ENCODE measurements around the gene MYL12B. TPM values are rescaled to one million over a fixed set of nuclear protein-coding genes. Genes with fewer than 3 reads are reported as not detected.

The MYL12B gene
- total RNA-seq, 2 experiments from 2014 or later, result 288 to 293 TPM

- CTCF ChIA-PET, result interaction anchor here (0.8 to 3.5 kb wide), 3 partner anchors 20 to 92 kb away, joined by 3 to 15 read pairs (median 3); no protein-coding TSS in a partner anchor
- Mint-ChIP-seq H3K36me3 (ENCODE audit: low read depth) (no peaks in the 10 kb centered on the region), H3K27ac (no peak overlapping the region), H3K27me3 (ENCODE audit: low read depth) (no peaks in the 10 kb centered on the region), H3K4me3 (no peak overlapping the region), H3K9me3 (no peaks in the 10 kb centered on the region), H3K4me1 (ENCODE audit: low read depth) (peaks cover 9% of the 10 kb centered on the region)
- DNase-seq, result no peak
- intact Hi-C loops (cut with micrococcal nuclease), result no loop called here
Measured at GRCh38 chr18:3221496-3221895, 40.4 kb upstream of the MYL12B start.

GRCh38 chr18:3223356-3223755 lies 38.6 kb upstream of the MYL12B start:
- CTCF ChIA-PET, result interaction anchor here (3.5 kb wide), 1 partner anchor 23 kb away, joined by 15 read pairs; no protein-coding TSS in a partner anchor
- no peak overlapping the region for H3K4me3 Mint-ChIP-seq
- DNase-seq, result no peak
- H3K27ac Mint-ChIP-seq, result no peak overlapping the region
- H3K9me3 Mint-ChIP-seq, result no peaks in the 10 kb centered on the region
- no peaks in the 10 kb centered on the region for H3K27me3 Mint-ChIP-seq (ENCODE audit: low read depth)
- intact Hi-C loops (cut with micrococcal nuclease), result no loop called here
- no peaks in the 10 kb centered on the region for H3K36me3 Mint-ChIP-seq (ENCODE audit: low read depth)
- H3K4me1 Mint-ChIP-seq (ENCODE audit: low read depth), result peaks cover 9% of the 10 kb centered on the region

GRCh38 chr18:3224223-3224622 lies 37.7 kb upstream of the MYL12B start:
- Mint-ChIP-seq H3K36me3 (ENCODE audit: low read depth) (no peaks in the 10 kb centered on the region), H3K4me1 (ENCODE audit: low read depth) (peaks cover 9% of the 10 kb centered on the region), H3K4me3 (no peak overlapping the region), H3K27me3 (ENCODE audit: low read depth) (no peaks in the 10 kb centered on the region), H3K9me3 (no peaks in the 10 kb centered on the region), H3K27ac (no peak overlapping the region)
- no peak for DNase-seq
- intact Hi-C loops (cut with micrococcal nuclease), result no loop called here
- CTCF ChIA-PET, result interaction anchor here (3.5 kb wide), 1 partner anchor 22 kb away, joined by 15 read pairs; no protein-coding TSS in a partner anchor

- CTCF ChIA-PET, result interaction anchor here (0.6 to 2.0 kb wide), 2 partner anchors 9 to 20 kb away, joined by 4 to 6 read pairs; no protein-coding TSS in a partner anchor
- intact Hi-C loops (cut with micrococcal nuclease), result no loop called here
- peaks cover 9% of the 10 kb centered on the region for H3K4me1 Mint-ChIP-seq (ENCODE audit: low read depth)
- H3K9me3 Mint-ChIP-seq, result no peaks in the 10 kb centered on the region
- no peaks in the 10 kb centered on the region for H3K36me3 Mint-ChIP-seq (ENCODE audit: low read depth)
- no peak overlapping the region for H3K27ac Mint-ChIP-seq
- H3K27me3 Mint-ChIP-seq (ENCODE audit: low read depth), result no peaks in the 10 kb centered on the region
- H3K4me3 Mint-ChIP-seq, result no peak overlapping the region
- no peak for DNase-seq
Measured at GRCh38 chr18:3225588-3225987, 36.3 kb upstream of the MYL12B start.

GRCh38 chr18:3226048-3226447 lies 35.9 kb upstream of the MYL12B start:
- Mint-ChIP-seq H3K27ac (no peak overlapping the region), H3K27me3 (ENCODE audit: low read depth) (no peaks in the 10 kb centered on the region), H3K4me3 (no peak overlapping the region), H3K36me3 (ENCODE audit: low read depth) (no peaks in the 10 kb centered on the region), H3K4me1 (ENCODE audit: low read depth) (peaks cover 9% of the 10 kb centered on the region), H3K9me3 (no peaks in the 10 kb centered on the region)
- intact Hi-C loops (cut with micrococcal nuclease), result no loop called here
- CTCF ChIA-PET, result interaction anchor here (2.0 kb wide), 1 partner anchor 20 kb away, joined by 6 read pairs; no protein-coding TSS in a partner anchor
- DNase-seq, result no peak

- Mint-ChIP-seq H3K36me3 (ENCODE audit: low read depth) (no peaks in the 10 kb centered on the region), H3K9me3 (no peaks in the 10 kb centered on the region), H3K27me3 (ENCODE audit: low read depth) (no peaks in the 10 kb centered on the region), H3K4me1 (ENCODE audit: low read depth) (peaks cover 5% of the 10 kb centered on the region), H3K4me3 (no peak overlapping the region), H3K27ac (no peak overlapping the region)
- CTCF ChIA-PET, result interaction anchor here (1.6 kb wide), 1 partner anchor 79 kb away, joined by 4 read pairs; no protein-coding TSS in a partner anchor
- DNase-seq, result no peak
- intact Hi-C loops (cut with micrococcal nuclease), result no loop called here
Measured at GRCh38 chr18:3230401-3231334, 31.3 kb upstream of the MYL12B start.

- intact Hi-C loops (cut with micrococcal nuclease), result no loop called here
- Mint-ChIP-seq H3K4me3 (no peak overlapping the region), H3K36me3 (ENCODE audit: low read depth) (no peaks in the 10 kb centered on the region), H3K9me3 (no peaks in the 10 kb centered on the region), H3K4me1 (ENCODE audit: low read depth) (peaks cover 2% of the 10 kb centered on the region), H3K27me3 (ENCODE audit: low read depth) (no peaks in the 10 kb centered on the region), H3K27ac (no peak overlapping the region)
- no peak for DNase-seq
- CTCF ChIA-PET, result no interaction called here
Measured at GRCh38 chr18:3233004-3233403, 28.9 kb upstream of the MYL12B start.

- DNase-seq, result no peak
- intact Hi-C loops (cut with micrococcal nuclease), result loop anchor here (2.0 kb wide), 1 partner anchor 15 kb away; the partner anchor contains the start of gene MYOM1
- Mint-ChIP-seq H3K27me3 (ENCODE audit: low read depth) (no peaks in the 10 kb centered on the region), H3K27ac (no peak overlapping the region), H3K4me3 (no peak overlapping the region), H3K9me3 (no peaks in the 10 kb centered on the region), H3K36me3 (ENCODE audit: low read depth) (no peaks in the 10 kb centered on the region), H3K4me1 (ENCODE audit: low read depth) (peaks cover 2% of the 10 kb centered on the region)
- CTCF ChIA-PET, result interaction anchor here (1.1 to 3.4 kb wide), 3 partner anchors 12 to 104 kb away, joined by 3 to 15 read pairs (median 4); partner anchors contain the start of gene MYL12A
Measured at GRCh38 chr18:3233433-3234168, 28.3 kb upstream of the MYL12B start.

GRCh38 chr18:3234457-3234856 lies 27.5 kb upstream of the MYL12B start:
- CTCF ChIA-PET, result interaction anchor here (0.6 to 3.4 kb wide), 7 partner anchors 9 to 286 kb away, joined by 3 to 15 read pairs (median 4); partner anchors contain the start of gene MYL12A
- Mint-ChIP-seq H3K27ac (no peak overlapping the region), H3K4me3 (no peak overlapping the region), H3K4me1 (ENCODE audit: low read depth) (peaks cover 2% of the 10 kb centered on the region), H3K27me3 (ENCODE audit: low read depth) (no peaks in the 10 kb centered on the region), H3K36me3 (ENCODE audit: low read depth) (no peaks in the 10 kb centered on the region), H3K9me3 (no peaks in the 10 kb centered on the region)
- no peak for DNase-seq
- intact Hi-C loops (cut with micrococcal nuclease), result loop anchor here (2.0 kb wide), 1 partner anchor 16 kb away; the partner anchor contains the start of gene MYOM1

GRCh38 chr18:3235846-3236245 lies 26.1 kb upstream of the MYL12B start:
- H3K4me3 Mint-ChIP-seq, result no peak overlapping the region
- no peak overlapping the region for H3K27ac Mint-ChIP-seq
- H3K9me3 Mint-ChIP-seq, result peaks cover 6% of the 10 kb centered on the region
- DNase-seq, result no peak
- H3K36me3 Mint-ChIP-seq (ENCODE audit: low read depth), result peaks cover 6% of the 10 kb centered on the region
- no peaks in the 10 kb centered on the region for H3K27me3 Mint-ChIP-seq (ENCODE audit: low read depth)
- CTCF ChIA-PET, result interaction anchor here (3.4 kb wide), 1 partner anchor 10 kb away, joined by 15 read pairs; no protein-coding TSS in a partner anchor
- intact Hi-C loops (cut with micrococcal nuclease), result loop anchor here (2.0 kb wide), 1 partner anchor 17 kb away; the partner anchor contains the start of gene MYOM1
- peaks cover 2% of the 10 kb centered on the region for H3K4me1 Mint-ChIP-seq (ENCODE audit: low read depth)

GRCh38 chr18:3236470-3236869 lies 25.5 kb upstream of the MYL12B start:
- H3K4me1 Mint-ChIP-seq (ENCODE audit: low read depth), result peaks cover 2% of the 10 kb centered on the region
- no peak overlapping the region for H3K4me3 Mint-ChIP-seq
- H3K27ac Mint-ChIP-seq, result no peak overlapping the region
- DNase-seq, result no peak
- intact Hi-C loops (cut with micrococcal nuclease), result no loop called here
- H3K27me3 Mint-ChIP-seq (ENCODE audit: low read depth), result no peaks in the 10 kb centered on the region
- peaks cover 10% of the 10 kb centered on the region for H3K9me3 Mint-ChIP-seq
- peaks cover 9% of the 10 kb centered on the region for H3K36me3 Mint-ChIP-seq (ENCODE audit: low read depth)
- CTCF ChIA-PET, result interaction anchor here (3.4 kb wide), 1 partner anchor 9 kb away, joined by 15 read pairs; no protein-coding TSS in a partner anchor

GRCh38 chr18:3238742-3239141 lies 23.2 kb upstream of the MYL12B start:
- Mint-ChIP-seq H3K4me1 (ENCODE audit: low read depth) (peaks cover 2% of the 10 kb centered on the region), H3K4me3 (no peak overlapping the region), H3K9me3 (peaks cover 20% of the 10 kb centered on the region), H3K36me3 (ENCODE audit: low read depth) (peaks cover 20% of the 10 kb centered on the region), H3K27ac (no peak overlapping the region), H3K27me3 (ENCODE audit: low read depth) (no peaks in the 10 kb centered on the region)
- intact Hi-C loops (cut with micrococcal nuclease), result no loop called here
- no peak for DNase-seq
- CTCF ChIA-PET, result interaction anchor here (0.9 kb wide), 1 partner anchor 87 kb away, joined by 3 read pairs; no protein-coding TSS in a partner anchor

All from activated naive CD4-positive, alpha-beta T cell treated with anti-CD3 and anti-CD28 coated beads for 36 hours (primary cell).